Stimulated activated CD4-positive, alpha-beta T cell treated with anti-CD3 and anti-CD28 coated beads, Interleukin-12 subunit alpha, Interleukin-12 subunit beta, amount 100 ng/mL, for 48 hours (primary cell): ENCODE data around the gene GPRIN2.
"Not testable (repeated sequence)": the region's sequence is repeated elsewhere in the genome, so short reads cannot be mapped to it uniquely, and the experiment has no call there.

Source experiments
- DNase-seq, 3 donors: peaks; one replicate each; pipeline ENCODE4 v3.0.0-alpha.2; 2020; ENCODE audit warnings: low read depth in 2 of 3, low spot score in 1 of 3

Gene GPRIN2

GRCh38 chr10:46537309-46537708 lies 19.1 kb downstream of the GPRIN2 start:
- DNase-seq, result no peak

- no peak for DNase-seq
Measured at GRCh38 chr10:46536781-46537180, 19.7 kb downstream of the GPRIN2 start.

GRCh38 chr10:46536171-46536570 lies 20.3 kb downstream of the GPRIN2 start:
- no peak for DNase-seq

GRCh38 chr10:46534828-46535524 lies 21.5 kb downstream of the GPRIN2 start:
- DNase-seq, result no peak

GRCh38 chr10:46532256-46532655 lies 24.2 kb downstream of the GPRIN2 start:
- DNase-seq, result not testable (repeated sequence)

GRCh38 chr10:46530249-46531186 lies 25.9 kb downstream of the GPRIN2 start:
- no peak for DNase-seq

GRCh38 chr10:46529742-46530141 lies 26.7 kb downstream of the GPRIN2 start:
- not testable (repeated sequence) for DNase-seq

GRCh38 chr10:46528675-46529615 lies 27.5 kb downstream of the GPRIN2 start:
- no peak for DNase-seq

- DNase-seq, result no peak
Measured at GRCh38 chr10:46528171-46528671, 28.2 kb downstream of the GPRIN2 start.

GRCh38 chr10:46527241-46527811 lies 29.1 kb downstream of the GPRIN2 start:
- DNase-seq, result no peak

- no peak for DNase-seq
Measured at GRCh38 chr10:46526682-46527038, 29.8 kb downstream of the GPRIN2 start.

GRCh38 chr10:46525824-46526681 lies 30.4 kb downstream of the GPRIN2 start:
- no peak for DNase-seq

GRCh38 chr10:46525177-46525823 lies 31.2 kb downstream of the GPRIN2 start:
- DNase-seq, result no peak

GRCh38 chr10:46524472-46525176 lies 31.8 kb downstream of the GPRIN2 start:
- DNase-seq, result no peak

- no peak for DNase-seq
Measured at GRCh38 chr10:46523962-46524471, 32.4 kb downstream of the GPRIN2 start.

- DNase-seq, result no peak
Measured at GRCh38 chr10:46523119-46523961, 33.1 kb downstream of the GPRIN2 start.

- no peak for DNase-seq
Measured at GRCh38 chr10:46522295-46523118, 34.0 kb downstream of the GPRIN2 start.
